DMS114 treated with DMSO at 0.1 percent for 48 hours (cell line): Measurements from ENCODE around the gene EZR.
A peak's percentile ranks its signal among the peaks of the same experiment; 100 is the strongest.

Experiments
- DNase-seq: peaks from one replicate; lab custom pipeline; 2025; ENCODE audit not compliant: unreplicated experiment; lab: John Stamatoyannopoulos, UW

Gene EZR

GRCh38 chr6:158819213-158819976 lies at the start of gene EZR:
Gene EZR, minus strand, starts transcription at chr6:158819368. Its CDS starts 1,275 bp downstream, at chr6:158818093.
- DNase-seq = peak; percentile 30

- DNase-seq = no peak
Measured at GRCh38 chr6:158868122-158868480, 48.9 kb upstream of the EZR start.

GRCh38 chr6:158867381-158868121 lies 48.4 kb upstream of the EZR start:
- DNase-seq = no peak

GRCh38 chr6:158865769-158866168 lies 46.6 kb upstream of the EZR start:
- DNase-seq = no peak

- no peak for DNase-seq
Measured at GRCh38 chr6:158863646-158864045, 44.5 kb upstream of the EZR start.

- no peak for DNase-seq
Measured at GRCh38 chr6:158861686-158862381, 42.7 kb upstream of the EZR start.

- DNase-seq = no peak
Measured at GRCh38 chr6:158860279-158860865, 41.2 kb upstream of the EZR start.

GRCh38 chr6:158856261-158856660 lies 37.1 kb upstream of the EZR start:
- DNase-seq = no peak

GRCh38 chr6:158854214-158855101 lies 35.3 kb upstream of the EZR start:
- no peak for DNase-seq

GRCh38 chr6:158853880-158854213 lies 34.7 kb upstream of the EZR start:
- DNase-seq = no peak

- no peak for DNase-seq
Measured at GRCh38 chr6:158853072-158853879, 34.1 kb upstream of the EZR start.

GRCh38 chr6:158852312-158853071 lies 33.3 kb upstream of the EZR start:
- DNase-seq = no peak

- DNase-seq = no peak
Measured at GRCh38 chr6:158850807-158851115, 31.6 kb upstream of the EZR start.

GRCh38 chr6:158849899-158850806 lies 31.0 kb upstream of the EZR start:
- DNase-seq = no peak

- no peak for DNase-seq
Measured at GRCh38 chr6:158848490-158848895, 29.3 kb upstream of the EZR start.

GRCh38 chr6:158847786-158848185 lies 28.6 kb upstream of the EZR start:
- DNase-seq = no peak

GRCh38 chr6:158847012-158847529 lies 27.9 kb upstream of the EZR start:
- no peak for DNase-seq
